GM18907 (cell line): ENCODE measurements around the gene ZNF697.
"Not testable (repeated sequence)": the region's sequence is repeated elsewhere in the genome, so short reads cannot be mapped to it uniquely, and the experiment has no call there.

Source experiments
- ATAC-seq: cut with Tn5 transposase; IDR thresholded peaks from one replicate; pipeline ENCODE4 v1.9.1; 2021; ENCODE audit warnings: mild to moderate bottlenecking, moderate library complexity; ENCODE audit not compliant: unreplicated experiment

The ZNF697 gene

DNA sequence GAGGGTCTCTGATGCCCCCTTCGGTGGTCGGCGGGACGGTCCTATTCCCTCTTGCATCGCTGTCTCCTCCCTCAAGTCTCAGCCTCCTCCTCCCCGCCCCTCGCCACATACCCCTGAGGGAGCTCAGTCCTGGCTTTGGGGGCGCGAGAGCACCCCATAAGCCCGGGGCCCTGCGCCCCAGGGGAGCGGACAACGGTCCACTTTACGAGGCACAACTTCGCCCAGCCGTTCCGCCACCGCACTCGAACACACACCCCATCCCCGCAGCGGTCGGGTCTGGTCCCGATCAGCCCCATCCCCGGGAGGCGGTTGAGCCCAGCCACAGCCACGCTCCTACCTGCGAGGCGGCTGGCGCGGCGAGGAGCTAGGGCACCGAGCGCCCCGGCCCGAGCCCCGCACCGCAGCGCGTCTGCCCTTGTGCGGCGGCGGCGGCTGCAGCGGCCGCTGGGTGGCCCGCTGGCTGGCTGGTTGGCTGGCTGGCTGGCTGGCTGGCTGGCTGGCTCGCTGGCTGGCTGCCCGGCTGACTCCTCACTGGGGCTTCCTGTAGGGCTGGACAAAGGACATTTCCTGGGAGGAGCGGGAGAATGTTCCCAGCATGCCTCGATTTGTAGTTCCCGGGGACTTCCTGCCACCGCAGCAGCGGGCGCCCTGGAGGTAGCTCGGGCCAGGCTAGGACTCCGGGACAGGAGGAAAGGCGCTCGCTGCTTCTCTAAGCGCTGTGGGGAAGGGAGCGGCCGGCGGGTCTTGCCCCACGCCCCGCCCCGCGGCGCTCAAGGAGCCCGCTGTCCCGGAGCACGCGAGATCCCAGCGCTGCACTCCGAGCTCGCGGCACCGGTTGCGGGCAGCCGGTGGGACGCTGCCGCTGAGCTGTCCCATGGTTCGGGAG lies at the start of gene ZNF697:
ZNF697 (minus strand) TSS at position 533 of the 886 bp plus-strand sequence. CDS start 22,166 bp downstream, outside the sequence.
- ATAC-seq = peak; percentile 73

DNA sequence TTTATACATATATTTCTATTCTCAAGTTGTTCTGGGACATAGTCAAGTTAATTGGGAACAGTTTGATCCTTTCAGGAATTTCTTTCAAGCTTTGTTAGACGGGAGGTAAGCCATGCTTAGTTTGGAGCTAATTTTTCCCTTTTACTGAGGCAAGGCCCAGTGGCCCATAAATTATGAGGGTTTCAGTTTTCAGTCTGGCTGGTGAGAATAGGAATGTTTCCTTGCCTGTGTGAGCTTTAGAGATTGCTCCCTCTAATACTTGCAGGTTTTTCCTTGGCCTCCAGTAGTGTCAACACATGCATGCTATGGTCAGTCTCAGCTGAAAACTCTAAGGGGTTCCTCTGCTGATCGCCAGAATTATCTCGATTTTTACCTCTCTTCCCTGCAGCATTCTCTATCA lies 49.5 kb upstream of the ZNF697 start:
- no peak for ATAC-seq

DNA sequence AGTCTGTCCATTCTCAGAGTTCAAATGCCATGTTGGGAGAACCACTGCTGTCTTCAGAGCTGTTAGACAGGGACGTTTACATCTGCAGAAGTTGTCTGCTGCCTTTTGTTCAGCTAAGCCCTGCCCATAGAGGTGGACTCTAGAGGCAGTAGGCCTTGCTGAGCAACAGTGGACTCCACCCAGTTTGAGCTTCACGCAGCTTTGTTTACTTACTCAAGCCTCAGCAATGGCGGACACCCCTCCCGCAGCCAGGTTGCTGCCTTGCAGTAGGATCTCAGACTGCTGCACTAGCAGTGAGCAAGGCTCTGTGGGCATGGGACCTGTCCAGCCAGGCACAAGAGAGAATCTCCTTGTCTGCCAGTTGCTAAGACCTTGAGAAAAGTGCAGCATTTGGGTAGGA lies 48.8 kb upstream of the ZNF697 start:
- not testable (repeated sequence) for ATAC-seq

DNA sequence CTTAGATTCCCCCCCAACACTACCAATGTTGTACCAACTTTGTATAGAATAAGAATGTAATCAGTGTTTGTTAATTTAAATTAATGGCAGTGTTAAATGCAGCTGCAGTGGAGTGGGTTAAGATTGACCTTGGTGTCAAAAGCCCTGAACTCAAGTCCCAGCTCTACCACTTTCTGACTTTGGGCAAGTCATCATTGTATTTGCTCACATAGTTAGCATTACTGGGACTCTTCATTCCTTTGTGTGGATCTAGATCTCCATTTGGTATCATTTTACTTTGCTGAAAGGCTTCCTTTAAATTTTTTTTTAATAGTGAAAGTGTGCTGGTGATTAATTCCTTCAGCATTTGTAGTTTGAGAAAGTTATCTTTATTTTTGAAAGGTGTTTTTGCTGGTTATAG lies 41.4 kb upstream of the ZNF697 start:
- ATAC-seq = no peak

DNA sequence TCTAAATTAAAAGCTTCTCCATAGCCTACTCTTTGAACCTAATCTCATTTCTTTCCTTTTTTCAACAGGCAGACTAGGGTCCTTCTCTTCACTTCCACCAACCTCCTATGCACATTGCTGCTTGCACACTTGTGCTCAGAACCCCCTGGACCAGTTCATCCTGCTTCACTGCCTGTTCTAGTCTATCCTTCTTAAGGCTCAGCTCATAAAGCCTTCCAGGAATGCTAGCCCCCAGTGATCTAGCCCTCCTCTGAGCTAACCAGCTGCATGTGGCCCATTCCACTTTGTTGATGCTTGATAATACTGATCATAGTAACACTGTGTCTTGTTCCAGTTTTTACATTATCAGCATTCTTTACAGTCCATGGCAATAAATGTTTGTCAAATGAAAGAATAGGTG lies 40.7 kb upstream of the ZNF697 start:
- no peak for ATAC-seq

DNA sequence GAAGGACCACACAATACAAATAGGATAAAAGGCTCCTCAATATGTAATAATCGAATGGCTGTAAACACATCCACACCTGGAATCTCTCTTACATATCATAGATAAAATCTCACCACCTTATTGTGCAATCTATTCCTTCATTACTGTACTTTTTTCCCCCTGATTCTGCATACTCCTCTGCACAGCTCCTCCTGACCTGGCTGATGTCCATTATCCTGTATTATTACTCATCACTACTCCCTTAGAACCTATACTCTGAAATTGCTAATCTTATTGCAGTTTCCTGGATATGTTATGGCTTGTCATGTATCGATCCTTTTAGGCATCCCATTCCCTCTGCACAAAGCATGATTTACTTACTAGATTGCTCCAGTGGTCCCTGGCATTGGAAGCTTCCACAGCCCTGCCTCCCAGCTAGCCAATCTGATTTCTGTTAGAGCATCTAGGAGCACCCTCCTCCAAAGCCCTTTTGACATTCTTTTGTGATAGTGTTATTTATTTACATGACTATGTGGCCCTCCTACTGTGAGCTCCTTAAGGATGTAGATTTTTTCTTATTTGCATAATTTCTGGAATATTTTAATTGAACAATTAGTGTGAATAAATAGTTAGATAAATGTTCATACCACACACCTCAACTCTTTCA lies 39.5 kb upstream of the ZNF697 start:
- ATAC-seq = no peak

DNA sequence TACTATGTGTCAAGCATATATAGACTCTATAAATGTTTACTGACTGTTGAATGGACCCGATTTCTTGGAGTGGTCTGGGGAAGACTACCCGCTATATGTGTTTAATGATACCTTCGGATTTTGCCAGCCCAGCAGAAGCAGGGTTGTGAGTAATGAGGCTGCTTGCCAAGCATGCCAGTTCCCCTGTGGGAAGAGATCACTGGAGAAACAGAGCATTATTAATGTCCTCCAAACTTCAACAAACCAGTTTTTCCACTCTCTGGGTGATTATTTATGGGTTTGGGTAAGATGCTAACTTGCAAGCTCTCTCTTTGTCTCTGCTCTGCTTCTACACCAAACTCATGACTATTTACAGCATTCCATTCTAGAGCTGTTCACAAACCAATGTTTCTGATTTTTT lies 38.6 kb upstream of the ZNF697 start:
- no peak for ATAC-seq

DNA sequence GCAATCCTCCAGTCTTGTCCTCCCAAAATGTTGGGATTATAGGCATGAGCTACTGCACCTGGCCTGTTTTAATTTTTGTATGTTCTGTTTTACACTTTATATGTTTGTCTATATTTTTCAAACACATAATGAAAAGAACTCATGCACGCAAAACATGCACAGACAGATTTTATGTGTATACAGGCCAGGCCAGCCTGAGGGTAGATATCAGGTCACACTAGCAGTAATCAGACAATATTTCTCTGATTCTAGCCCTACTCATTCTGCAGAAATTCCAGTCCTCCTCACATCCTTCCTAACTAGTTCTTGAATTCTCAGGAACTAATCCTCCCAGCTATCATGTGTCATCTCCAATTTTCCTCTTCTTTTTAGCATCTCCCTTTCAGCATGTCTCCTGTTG lies 35.8 kb upstream of the ZNF697 start:
- ATAC-seq = no peak

DNA sequence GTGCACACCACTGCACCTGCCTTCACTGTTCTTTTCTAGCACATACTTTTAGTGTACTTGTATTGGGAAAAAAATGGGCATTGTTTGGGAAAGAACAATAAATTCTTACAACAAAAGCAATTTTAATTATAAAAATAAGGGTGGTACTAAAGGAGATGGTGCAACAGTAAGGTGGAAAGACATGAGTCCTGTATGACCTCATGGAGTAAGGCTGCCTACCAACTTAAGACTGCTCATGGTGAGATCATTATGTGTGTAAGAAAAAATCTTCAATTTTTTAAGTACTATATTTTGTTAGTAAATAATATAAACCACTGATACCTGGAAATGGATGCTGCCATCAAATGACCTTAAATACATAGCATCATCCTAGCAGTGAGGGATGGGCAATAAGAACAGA lies 34.1 kb upstream of the ZNF697 start:
- ATAC-seq = no peak

DNA sequence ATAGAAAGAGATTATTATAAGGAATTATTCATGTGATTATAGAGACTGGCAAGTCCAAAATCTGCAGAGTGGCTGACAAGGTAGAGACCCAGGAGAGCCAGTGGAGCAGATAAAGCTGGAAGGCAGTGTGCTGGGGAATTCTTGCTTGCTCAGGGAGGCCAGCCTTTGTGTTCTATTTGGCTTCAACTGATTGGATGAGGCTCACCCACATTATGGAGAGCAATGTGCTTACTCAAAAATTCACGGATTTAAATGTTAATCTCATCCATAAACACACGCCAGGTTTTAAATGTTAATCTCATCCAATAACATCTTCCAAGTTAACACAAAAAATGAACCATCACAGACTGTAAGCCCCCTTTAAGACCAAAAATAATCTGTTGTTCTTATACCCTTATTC lies 33.5 kb upstream of the ZNF697 start:
- ATAC-seq = no peak

DNA sequence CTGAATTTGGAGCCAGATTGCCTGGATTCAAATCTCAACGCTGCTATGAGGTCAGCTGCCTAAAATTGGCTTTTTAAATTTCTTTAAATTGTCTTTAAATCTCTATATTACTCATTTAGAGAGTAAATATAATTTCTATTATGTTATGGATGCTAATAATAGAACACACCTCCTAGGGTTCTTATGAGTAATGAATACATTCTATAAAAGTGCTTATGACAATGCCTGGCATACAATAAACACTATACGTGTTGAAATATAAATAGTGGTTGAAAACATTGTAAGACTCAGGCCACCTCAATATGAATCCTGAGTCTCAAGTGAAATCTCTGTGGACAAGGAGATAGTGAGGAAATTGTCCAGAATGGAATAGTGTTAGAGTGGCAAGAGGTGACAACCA lies 32.7 kb upstream of the ZNF697 start:
- ATAC-seq = no peak

DNA sequence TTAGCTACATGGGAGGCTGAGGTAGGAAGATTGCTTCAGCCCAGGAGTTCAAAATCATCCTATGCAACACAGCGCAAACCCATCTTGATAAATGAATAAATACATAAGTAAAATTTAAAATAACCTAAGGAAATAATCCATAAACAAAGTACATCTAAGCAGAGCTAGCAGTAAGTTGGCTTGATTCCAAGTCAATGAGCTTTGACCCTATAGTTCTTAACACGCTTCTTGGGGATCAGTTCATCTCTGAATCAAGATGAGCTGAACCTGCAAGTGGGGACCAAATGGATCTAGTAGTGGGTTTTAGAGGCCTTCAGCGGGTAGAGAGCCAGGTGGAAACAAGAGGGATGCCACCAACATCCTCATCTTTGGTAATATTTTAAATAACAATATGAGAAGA lies 32.1 kb upstream of the ZNF697 start:
- no peak for ATAC-seq

DNA sequence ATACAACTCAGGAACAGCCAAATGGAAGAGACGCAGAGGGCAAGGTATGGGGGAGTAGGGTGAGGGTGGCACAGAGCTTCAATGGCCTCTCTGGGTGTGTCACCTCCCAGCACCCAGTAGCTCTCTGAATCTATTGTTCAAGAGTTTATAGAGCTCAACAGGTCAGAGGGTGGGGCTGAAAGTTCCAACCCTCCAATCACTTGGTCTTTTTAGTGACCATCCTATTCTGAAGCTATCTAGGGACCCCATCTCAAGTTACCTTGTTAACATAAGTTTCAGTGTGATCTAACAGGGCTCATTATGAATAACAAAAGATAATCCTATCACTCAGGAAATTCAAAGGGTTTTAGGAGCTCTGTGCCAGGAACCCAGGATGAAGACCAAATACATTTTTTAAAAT lies 31.2 kb upstream of the ZNF697 start:
- ATAC-seq = no peak

DNA sequence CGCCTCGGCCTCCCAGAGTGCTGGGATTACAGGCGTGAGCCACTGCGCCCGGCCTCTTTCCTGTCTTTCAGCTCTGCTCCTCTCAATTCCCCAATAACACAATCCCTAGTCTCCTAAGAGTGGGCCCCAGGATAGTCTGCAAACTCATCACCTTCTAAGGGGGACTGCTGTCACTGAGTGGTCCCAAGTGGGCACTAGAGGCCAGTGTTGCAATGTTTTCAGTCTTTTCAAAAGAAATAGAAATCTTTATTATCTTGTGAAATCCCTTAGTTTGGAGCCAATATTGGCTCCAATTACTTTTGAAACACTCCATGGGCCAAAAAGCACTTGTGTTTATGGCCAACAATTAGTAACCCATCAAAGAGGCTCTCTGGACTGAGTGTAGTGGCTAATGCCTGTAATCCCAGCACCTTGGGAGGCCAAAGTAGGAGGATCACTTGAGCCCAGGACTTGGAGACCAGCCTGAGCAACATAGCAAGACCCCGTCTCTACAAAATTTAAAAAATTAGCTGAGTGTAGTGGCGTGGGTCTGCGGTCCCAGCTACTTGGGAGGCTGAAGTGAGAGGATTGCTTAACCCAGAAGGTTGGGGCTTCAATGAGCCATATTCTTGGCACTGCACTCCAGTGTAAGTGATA lies 28.6 kb upstream of the ZNF697 start:
- no peak for ATAC-seq

DNA sequence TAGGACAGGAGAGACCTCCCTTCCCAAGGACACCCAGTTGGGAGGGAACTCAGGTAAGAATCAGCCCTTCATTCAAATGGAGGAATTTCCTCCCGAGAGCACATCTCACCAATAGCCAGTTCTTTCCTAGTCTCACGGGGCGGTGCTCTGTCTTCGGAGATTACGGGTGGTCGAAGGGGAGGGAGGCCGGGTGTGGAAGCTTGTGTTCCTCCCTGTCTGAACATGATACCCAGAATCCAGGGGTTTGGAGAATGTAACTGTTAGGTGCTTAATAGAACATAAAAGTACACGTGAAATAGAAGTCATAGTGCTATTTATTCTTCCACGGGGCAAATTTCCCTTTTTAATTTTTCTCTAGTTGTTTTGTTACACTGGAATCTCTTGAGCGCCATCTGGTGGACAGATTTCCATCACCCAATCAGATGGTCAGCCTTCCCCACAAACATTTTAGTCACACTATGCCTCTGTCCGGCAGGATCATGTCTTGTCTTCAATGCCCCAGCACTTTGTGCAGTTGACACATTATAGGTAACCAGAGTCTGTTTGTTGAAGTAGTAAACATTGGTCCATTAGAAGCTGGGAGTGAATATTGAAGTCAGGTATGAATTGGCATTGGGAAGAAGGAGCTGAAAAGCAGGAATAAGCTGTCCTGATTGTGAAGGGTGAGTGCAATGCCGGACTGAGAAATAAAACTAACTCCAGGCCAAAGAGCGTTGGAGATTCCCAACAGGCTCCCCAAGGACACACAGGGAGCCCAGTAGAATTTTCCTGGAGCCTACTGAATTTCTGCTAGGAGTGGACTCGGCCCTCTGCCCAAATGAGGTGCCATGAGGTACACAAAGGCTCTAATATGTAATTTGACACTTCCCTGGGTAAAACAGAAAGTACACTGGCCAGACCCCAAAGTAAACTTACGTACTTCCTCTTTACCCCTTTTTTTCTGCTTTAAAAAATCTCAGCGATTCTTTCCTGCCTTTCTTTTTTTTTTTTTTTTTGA lies 27.6 kb upstream of the ZNF697 start:
- peak; percentile 82 for ATAC-seq

DNA sequence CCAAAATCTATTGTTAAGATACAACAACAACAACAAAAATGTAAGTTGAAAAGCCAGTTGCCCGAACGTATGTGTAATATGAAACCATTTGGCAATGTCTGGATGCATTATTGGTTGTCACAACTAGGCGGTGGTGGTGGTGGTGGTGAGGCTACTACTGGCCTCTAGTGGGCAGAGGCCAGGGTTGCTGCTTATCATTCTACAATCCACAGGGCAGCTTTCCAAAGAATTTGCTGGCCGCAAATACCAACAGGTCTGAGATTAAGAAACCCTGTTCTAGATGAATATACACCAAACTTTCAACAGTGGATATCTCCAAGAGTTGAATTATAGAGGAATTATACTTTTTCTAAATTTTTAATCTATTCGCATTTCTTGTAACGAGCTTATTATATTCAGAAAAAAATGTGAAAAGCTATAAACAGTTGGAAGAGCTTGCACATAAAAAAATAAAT lies 26.8 kb upstream of the ZNF697 start:
- no peak for ATAC-seq

DNA sequence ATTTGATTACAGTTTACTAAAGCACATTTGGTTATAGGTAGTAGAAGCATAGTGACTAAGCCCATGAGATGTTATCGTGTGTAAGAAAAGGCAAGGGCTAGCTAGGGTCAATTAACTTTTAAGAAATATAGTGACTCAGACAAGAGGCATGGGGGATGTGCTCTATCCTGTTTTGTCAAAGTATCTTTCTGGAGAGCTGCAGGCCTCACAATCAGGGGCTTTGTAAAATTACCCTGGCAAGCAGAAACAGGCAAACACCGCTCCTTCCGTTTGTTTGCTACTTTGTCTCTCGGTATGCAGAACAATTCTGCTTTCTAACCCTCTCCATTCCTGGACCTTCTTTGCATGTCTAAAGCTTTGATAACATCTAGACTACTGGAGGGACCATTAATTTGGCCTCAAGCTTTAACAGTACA lies 26.1 kb upstream of the ZNF697 start:
- no peak for ATAC-seq

DNA sequence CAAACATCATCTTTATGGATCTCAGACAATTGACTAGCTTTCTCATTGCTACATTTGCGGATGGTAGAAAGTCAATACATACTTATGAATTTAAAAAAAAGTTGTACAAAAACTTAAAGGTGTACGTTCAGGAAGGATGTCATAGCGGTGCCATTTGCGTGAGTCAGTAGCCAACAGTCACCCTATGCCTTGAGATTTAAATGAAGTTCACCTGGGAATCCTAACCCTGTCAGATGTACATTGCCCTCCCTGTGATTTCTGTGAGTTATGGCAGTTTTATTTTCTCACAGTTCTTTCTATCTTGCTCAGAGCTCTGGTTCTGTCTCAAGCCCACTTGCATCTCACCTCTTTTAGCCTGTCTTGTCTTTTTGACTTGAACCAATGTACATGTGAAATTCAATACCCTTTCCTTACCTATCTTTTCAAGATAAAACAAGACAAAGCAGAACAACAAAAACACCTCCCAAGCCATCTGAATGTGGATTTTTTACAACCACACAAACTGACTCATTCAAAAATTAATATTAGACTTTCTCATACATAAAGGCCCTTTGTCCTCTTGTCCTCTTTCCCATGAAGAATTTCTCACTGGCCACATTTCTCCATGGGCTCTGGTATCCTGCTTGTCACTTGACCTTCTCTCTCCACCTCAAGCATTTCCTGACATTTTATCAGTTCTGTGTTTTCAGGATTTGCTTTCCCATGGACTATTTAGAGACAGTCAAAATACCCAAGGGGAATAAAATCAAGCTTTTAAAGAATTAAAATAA lies 25.3 kb upstream of the ZNF697 start:
- ATAC-seq = no peak

DNA sequence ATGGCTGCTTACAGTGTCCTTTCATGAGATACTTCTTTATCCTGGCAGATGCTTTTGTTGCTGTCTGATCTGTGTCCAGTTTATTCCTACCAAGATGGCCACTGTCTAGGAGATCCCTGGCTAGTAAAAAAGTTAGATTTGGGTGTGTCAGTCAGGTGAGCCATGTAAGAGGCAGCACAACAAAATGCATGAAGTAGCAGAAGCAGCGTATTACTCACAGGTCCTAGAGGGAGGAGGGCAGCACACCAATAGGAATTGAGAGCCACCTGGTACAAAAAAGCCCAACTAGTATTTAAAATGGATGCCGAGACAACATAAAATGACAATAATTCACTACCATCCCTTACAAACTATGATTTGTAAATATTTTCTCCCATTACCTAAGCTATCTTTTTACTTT lies 22.8 kb upstream of the ZNF697 start:
- ATAC-seq = no peak

DNA sequence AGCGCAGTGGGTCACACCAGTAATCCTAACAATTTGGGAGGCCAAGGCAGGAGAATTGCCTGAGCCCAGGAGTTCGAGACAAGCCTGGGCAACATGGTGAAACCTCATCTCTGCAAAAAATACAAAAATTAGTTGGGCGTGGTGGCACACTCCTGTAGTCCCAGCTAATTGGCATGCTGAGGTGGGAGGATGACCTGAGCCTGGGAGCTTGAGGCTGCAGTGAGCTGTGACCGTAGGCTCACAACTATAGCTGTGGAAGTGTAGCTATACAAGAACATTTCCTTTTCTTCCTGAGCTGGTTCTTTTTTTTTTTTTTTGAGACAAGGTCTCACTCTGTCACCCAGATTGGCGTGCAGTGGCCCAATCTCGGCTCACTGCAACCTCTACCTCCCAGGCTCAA lies 19.1 kb upstream of the ZNF697 start:
- no peak for ATAC-seq
